Keratinocyte (primary cell): ENCODE data around the gene SETDB1. TPM values are rescaled to one million over a fixed set of nuclear protein-coding genes. Genes with fewer than 3 reads are reported as not detected.

Source experiments
- DNase-seq: peaks from one replicate; pipeline ENCODE4 v3.0.0-alpha.2; 2011; ENCODE audit warnings: low read depth, missing footprints, low spot score
- FAIRE-seq: peaks from 2 replicates; lab custom pipeline; 2011; peaks lifted over from hg19 to GRCh38; lab: Jason Lieb, UNC
- H2AFZ ChIP-seq: 2 replicates; pipeline ENCODE4 v1.6.0; 2012; ENCODE audit warnings: low read length, control low read depth, inconsistent platforms; ENCODE audit not compliant: control insufficient read depth
- H3K27ac ChIP-seq: 2 replicates; pipeline ENCODE4 v1.5.1; 2011; ENCODE audit warnings: low read length; ENCODE audit not compliant: control insufficient read depth, insufficient read depth
- H3K27me3 ChIP-seq: 3 replicates; pipeline ENCODE4 v1.6.0; 2011; ENCODE audit warnings: low read length; ENCODE audit not compliant: control insufficient read depth, insufficient read depth; ENCODE audit errors: extremely low read depth
- H3K36me3 ChIP-seq, 2 experiments: 2 replicates in 1 of 2; 3 replicates in 1 of 2; pipeline ENCODE4 v1.5.1; 2011; ENCODE audit warnings: low read length in 2 of 2, mild to moderate bottlenecking in 1 of 2; ENCODE audit not compliant: control insufficient read depth in 2 of 2, insufficient read depth in 2 of 2; ENCODE audit errors: extremely low read depth in 1 of 2
- H3K4me1 ChIP-seq: 3 replicates; pipeline ENCODE4 v1.5.1; 2011; ENCODE audit warnings: low read length; ENCODE audit not compliant: control insufficient read depth, insufficient read depth; ENCODE audit errors: extremely low read depth
- H3K4me2 ChIP-seq: 3 replicates; pipeline ENCODE4 v1.6.0; 2011; ENCODE audit warnings: low read depth, low read length; ENCODE audit not compliant: control insufficient read depth, insufficient read depth; ENCODE audit errors: extremely low read depth
- H3K4me3 ChIP-seq, 3 experiments: fragments of 200-600 bp in 1 of 3; sonication (generic) in 1 of 3; 2 replicates in 2 of 3; 3 replicates in 1 of 3; pipeline ENCODE4 v1.5.1; 2011 to 2016; ENCODE audit warnings: low read length in 3 of 3, mild to moderate bottlenecking in 3 of 3, control low read depth in 2 of 3, inconsistent platforms in 1 of 3, low read depth in 1 of 3, mixed read lengths in 1 of 3, mixed run types in 1 of 3, moderate library complexity in 1 of 3; ENCODE audit not compliant: control insufficient read depth in 2 of 3, insufficient read depth in 2 of 3; ENCODE audit errors: extremely low read depth in 1 of 3
- H3K79me2 ChIP-seq: 2 replicates; pipeline ENCODE4 v1.6.0; 2012; ENCODE audit warnings: low read length; ENCODE audit not compliant: control insufficient read depth, insufficient read depth
- H3K9ac ChIP-seq: 3 replicates; pipeline ENCODE4 v1.6.0; 2011; ENCODE audit warnings: low read length; ENCODE audit not compliant: control insufficient read depth, insufficient read depth; ENCODE audit errors: extremely low read depth
- H3K9me1 ChIP-seq: 3 replicates; pipeline ENCODE4 v1.6.0; 2011; ENCODE audit warnings: low read length; ENCODE audit not compliant: control insufficient read depth, insufficient read depth; ENCODE audit errors: extremely low read depth
- H3K9me3 ChIP-seq: 2 replicates; pipeline ENCODE4 v1.5.1; 2012; ENCODE audit warnings: low read depth, low read length; ENCODE audit not compliant: control insufficient read depth
- H4K20me1 ChIP-seq: 3 replicates; pipeline ENCODE4 v1.6.0; 2011; ENCODE audit warnings: low read length; ENCODE audit not compliant: control insufficient read depth, insufficient read depth; ENCODE audit errors: extremely low read depth
- EZH2 ChIP-seq: IDR thresholded peaks from one replicate; pipeline ENCODE4 v1.6.1; 2012; ENCODE audit warnings: inconsistent platforms, mild to moderate bottlenecking, low read length, moderate library complexity
- dilution Hi-C: fragments of 300-500 bp; cut with MboI; formaldehyde crosslinking; loops from one replicate; pipeline ENCODE4 v1.7.0; 2020; ENCODE audit warnings: low sequenced_read_pairs; ENCODE audit not compliant: extremely low pct_ligation_motif_present
- polyA plus RNA-seq, 5 experiments: library from polyadenylated mRNA; depleted of rRNA in 3 of 5; stranded (reverse) in 3 of 5; stranded (forward) in 1 of 5; unstranded in 1 of 5; fragments of >200 nt; gene quantifications; 1 replicate in 1 of 5; 2 replicates in 3 of 5; 3 replicates in 1 of 5; pipeline versions ENCODE4 v1.2.1 to v1.2.3, GENCODE V29; 2011 to 2012; ENCODE audit warnings: missing spikeins in 2 of 5, low read depth in 1 of 5, low replicate concordance in 1 of 5
- TF ChIP-seq, protein P1 (sequence below), 3 experiments: IDR thresholded peaks in 1 of 3; conservative IDR thresholded peaks in 1 of 3; optimal IDR thresholded peaks in 1 of 3; 2 replicates in 2 of 3; 3 replicates in 1 of 3; pipeline versions ENCODE3 to v1.5.1; 2011; ENCODE audit warnings: low read length in 3 of 3, mild to moderate bottlenecking in 3 of 3, moderate library complexity in 2 of 3, control low read depth in 1 of 3, inconsistent platforms in 1 of 3; ENCODE audit not compliant: insufficient read depth in 2 of 3; ENCODE audit errors: extremely low read depth in 1 of 3

SETDB1 gene
- polyA plus RNA-seq, 1 donor (not counting 4 experiments of a cell fraction or from before 2014, with no cell fraction given): 31.3 TPM

DNA sequence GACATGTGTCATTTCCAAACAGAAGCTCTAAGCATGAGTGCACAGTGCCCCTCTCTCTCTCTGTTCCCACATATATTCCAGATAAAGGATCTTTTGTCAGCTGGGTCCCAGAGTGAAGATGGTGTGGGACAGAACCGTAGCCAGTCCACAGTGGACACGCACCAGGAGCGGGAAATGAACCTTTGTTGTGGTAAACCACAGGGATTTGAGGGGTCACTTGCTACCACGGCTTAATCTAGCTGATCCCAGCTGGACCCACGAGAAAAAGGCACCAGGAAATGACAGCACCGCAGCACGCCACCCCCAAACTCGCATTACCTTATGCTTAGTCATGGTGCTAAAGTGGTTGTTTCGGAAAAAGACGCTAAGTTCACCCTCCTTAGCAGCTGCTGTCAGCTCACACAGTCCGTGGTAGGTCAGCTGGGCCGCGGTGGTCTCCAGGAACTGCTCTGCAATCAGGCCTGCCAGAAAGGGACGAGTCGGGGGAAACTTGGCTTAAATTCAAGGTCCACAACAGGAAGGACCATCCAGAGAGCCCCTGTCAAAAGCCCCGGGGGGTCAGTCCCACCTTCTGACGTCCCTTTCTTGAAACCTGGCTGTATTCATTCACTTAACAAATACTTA is 73.0 kb downstream of the SETDB1 start:
- Histone ChIP-seq H3K9me1 (no peaks in the 10 kb centered on the region), H3K4me3 (no peak overlapping the region), H3K9me3 (no peaks in the 10 kb centered on the region), H3K36me3 (peaks cover 0 to 2% of the 10 kb centered on the region in 2 experiments), H3K4me1 (peaks cover 15% of the 10 kb centered on the region), H3K4me2 (no peak overlapping the region), H3K27me3 (no peaks in the 10 kb centered on the region), H2AFZ (no peak overlapping the region), H3K79me2 (no peaks in the 10 kb centered on the region), H3K9ac (no peak overlapping the region), H3K27ac (no peak overlapping the region), H4K20me1 (no peaks in the 10 kb centered on the region)
- TF ChIP-seq, protein P1, sequence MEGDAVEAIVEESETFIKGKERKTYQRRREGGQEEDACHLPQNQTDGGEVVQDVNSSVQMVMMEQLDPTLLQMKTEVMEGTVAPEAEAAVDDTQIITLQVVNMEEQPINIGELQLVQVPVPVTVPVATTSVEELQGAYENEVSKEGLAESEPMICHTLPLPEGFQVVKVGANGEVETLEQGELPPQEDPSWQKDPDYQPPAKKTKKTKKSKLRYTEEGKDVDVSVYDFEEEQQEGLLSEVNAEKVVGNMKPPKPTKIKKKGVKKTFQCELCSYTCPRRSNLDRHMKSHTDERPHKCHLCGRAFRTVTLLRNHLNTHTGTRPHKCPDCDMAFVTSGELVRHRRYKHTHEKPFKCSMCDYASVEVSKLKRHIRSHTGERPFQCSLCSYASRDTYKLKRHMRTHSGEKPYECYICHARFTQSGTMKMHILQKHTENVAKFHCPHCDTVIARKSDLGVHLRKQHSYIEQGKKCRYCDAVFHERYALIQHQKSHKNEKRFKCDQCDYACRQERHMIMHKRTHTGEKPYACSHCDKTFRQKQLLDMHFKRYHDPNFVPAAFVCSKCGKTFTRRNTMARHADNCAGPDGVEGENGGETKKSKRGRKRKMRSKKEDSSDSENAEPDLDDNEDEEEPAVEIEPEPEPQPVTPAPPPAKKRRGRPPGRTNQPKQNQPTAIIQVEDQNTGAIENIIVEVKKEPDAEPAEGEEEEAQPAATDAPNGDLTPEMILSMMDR (optimal IDR thresholded peaks at IDR 0.05 in 1 of 3, IDR thresholded peaks at IDR 0.05 in 1 of 3, conservative IDR thresholded peaks at IDR 0.05 in 1 of 3; ENCODE audit: extremely low read depth in 1 of 3, insufficient read depth in 2 of 3, low read length in 3 of 3): no peak
- no peak for TF ChIP-seq EZH2
- FAIRE-seq (no peak), DNase-seq (no peak)
- dilution Hi-C loops: no loop called here

DNA sequence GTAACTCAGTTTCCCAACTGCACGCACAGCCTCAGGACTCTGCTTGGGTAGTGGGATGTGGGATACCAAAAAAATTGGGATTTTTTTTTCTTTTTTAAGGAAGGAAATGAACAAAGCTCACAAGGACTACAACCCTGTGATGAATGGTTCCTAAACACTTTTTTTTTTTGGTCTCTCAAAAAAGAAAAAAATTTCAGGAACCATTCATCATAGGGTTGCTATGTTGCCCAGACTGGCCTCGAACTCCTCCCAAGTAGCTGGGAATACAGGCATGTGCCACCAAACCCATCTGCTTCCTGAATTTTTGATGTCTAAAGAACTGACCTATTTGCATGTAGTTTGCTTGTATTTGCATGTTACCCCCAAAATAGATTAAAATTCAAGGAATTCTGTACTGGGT is 73.8 kb downstream of the SETDB1 start:
- no peak overlapping the region for H3K27ac ChIP-seq
- H3K9ac ChIP-seq: no peak overlapping the region
- no peaks in the 10 kb centered on the region for H3K9me1 ChIP-seq
- no peaks in the 10 kb centered on the region for H3K27me3 ChIP-seq
- no peak overlapping the region for H3K4me3 ChIP-seq
- TF ChIP-seq EZH2: no peak
- TF ChIP-seq, protein P1 (optimal IDR thresholded peaks at IDR 0.05 in 1 of 3, IDR thresholded peaks at IDR 0.05 in 1 of 3, conservative IDR thresholded peaks at IDR 0.05 in 1 of 3; ENCODE audit: extremely low read depth in 1 of 3, insufficient read depth in 2 of 3, low read length in 3 of 3): no peak
- peaks cover 0 to 2% of the 10 kb centered on the region in 2 experiments for H3K36me3 ChIP-seq
- DNase-seq (no peak), FAIRE-seq (no peak)
- H3K79me2 ChIP-seq: no peaks in the 10 kb centered on the region
- no peaks in the 10 kb centered on the region for H4K20me1 ChIP-seq
- H3K4me2 ChIP-seq: no peak overlapping the region
- no peak overlapping the region for H2AFZ ChIP-seq
- H3K9me3 ChIP-seq: no peaks in the 10 kb centered on the region
- dilution Hi-C loops: no loop called here
- H3K4me1 ChIP-seq: peaks cover 19% of the 10 kb centered on the region
